Prostate gland (tissue), 2 donors: ENCODE results near the gene KLHL29. TPM values are rescaled to one million over a fixed set of nuclear protein-coding genes. Genes with fewer than 3 reads are reported as not detected.

ENCODE experiments used
- DNase-seq: peaks from one replicate; pipeline ENCODE4 v3.0.0-alpha.2; 2019; ENCODE audit warnings: low spot score
- H3K27ac ChIP-seq, 2 donors: fragments of 200-600 bp; sonication (generic); 2 replicates each; pipeline ENCODE4 v1.5.1; 2017 to 2019
- H3K27me3 ChIP-seq: fragments of 200-600 bp; sonication (generic); replicated peaks from 2 replicates; pipeline ENCODE4 v1.5.1; 2019; ENCODE audit not compliant: insufficient read depth
- H3K36me3 ChIP-seq, 2 donors: fragments of 200-600 bp; sonication (generic); 1 replicate in 1 of 2; 2 replicates in 1 of 2; pipeline versions ENCODE4 v1.5.1 to v1.8.1; 2017 to 2019
- H3K4me1 ChIP-seq: fragments of 200-600 bp; sonication (generic); replicated peaks from 2 replicates; pipeline ENCODE4 v1.5.1; 2019
- H3K4me3 ChIP-seq, 2 donors: fragments of 200-600 bp; sonication (generic); 2 replicates each; pipeline ENCODE4 v1.5.1; 2017 to 2019
- H3K9me3 ChIP-seq: fragments of 200-600 bp; sonication (generic); 2 replicates; pipeline ENCODE4 v1.5.1; 2017
- POLR2A ChIP-seq: fragments of 450-650 bp; IDR thresholded peaks from one replicate; pipeline ENCODE4 v1.6.1; 2016; ENCODE audit warnings: antibody characterized with exemption, mild to moderate bottlenecking
- POLR2AphosphoS5 ChIP-seq: sonication (generic); formaldehyde crosslinking; IDR thresholded peaks from one replicate; pipeline ENCODE4 v1.6.1; 2017; ENCODE audit warnings: antibody characterized with exemption
- WGBS: methylation state at CpG from one replicate; pipeline ENCODE4 v1.1.5; 2018; 5-methylcytosine and 5-hydroxymethylcytosine counted together
- intact Hi-C: fragments of 100-400 bp; cut with DNase I; formaldehyde crosslinking; loops from one replicate; pipeline ENCODE4 v1.14.2; 2022
- total RNA-seq, 2 donors: library from RNA; depleted of rRNA; stranded (reverse); fragments of >200 nt; gene quantifications; one replicate each; pipeline ENCODE4 v1.1.0, GENCODE V29; 2016
- TF ChIP-seq, protein P1 (sequence below), 4 experiments: fragments of 200-600 bp in 2 of 4; fragments of 450-650 bp in 2 of 4; sonication (generic) in 2 of 4; IDR thresholded peaks; 1 replicate in 3 of 4; 2 replicates in 1 of 4; pipeline ENCODE4 v1.5.1; 2016 to 2019; ENCODE audit warnings: antibody characterized with exemption in 4 of 4, mild to moderate bottlenecking in 2 of 4, moderate library complexity in 2 of 4

The KLHL29 gene
- total RNA-seq, 2 donors from 2014 or later: 23.3 to 24.8 TPM

DNA sequence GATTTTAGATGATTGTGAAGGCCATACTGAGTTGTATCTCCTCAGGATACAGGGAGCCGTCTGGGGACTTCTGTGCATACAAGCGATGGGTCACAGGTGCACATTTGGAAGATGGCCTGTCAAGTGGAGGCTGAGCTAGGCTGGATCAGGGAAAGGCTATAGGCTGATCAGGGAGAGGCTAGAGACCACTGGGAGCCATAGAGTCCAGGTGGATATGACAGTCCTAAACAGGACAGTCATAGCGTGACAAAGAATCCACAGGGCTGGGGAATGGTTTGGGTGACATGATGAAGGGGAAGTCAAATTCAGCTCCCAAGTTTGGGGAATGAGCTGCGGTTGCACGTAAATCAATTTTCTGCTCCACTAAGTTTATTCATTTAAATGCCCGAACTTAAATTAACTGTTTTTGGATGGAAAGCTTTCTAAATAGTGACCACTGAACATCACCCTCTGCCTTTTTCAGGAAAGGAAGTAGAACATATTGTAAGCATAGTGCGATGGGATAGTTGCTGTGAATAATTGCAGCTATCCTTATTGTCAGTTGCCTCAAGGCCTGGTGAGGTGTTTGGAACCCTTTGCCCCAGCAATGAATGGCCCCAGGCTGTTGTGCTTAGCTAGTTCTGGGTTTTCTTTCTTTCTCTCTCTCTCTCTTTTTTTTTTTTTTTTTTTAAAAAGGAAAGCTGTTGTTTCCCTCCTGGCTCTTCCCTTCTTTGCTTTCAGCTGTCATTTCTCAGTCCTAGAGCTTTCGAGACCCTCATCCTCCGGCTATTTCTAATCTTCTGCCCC, 50.5 kb downstream of the KLHL29 start:
- Histone ChIP-seq H3K27ac (no peak overlapping the region), H3K36me3 (no peaks in the 10 kb centered on the region), H3K9me3 (no peaks in the 10 kb centered on the region), H3K4me3 (no peak overlapping the region), H3K4me1 (no peaks in the 10 kb centered on the region), H3K27me3 (no peaks in the 10 kb centered on the region)
- TF ChIP-seq, protein P1, sequence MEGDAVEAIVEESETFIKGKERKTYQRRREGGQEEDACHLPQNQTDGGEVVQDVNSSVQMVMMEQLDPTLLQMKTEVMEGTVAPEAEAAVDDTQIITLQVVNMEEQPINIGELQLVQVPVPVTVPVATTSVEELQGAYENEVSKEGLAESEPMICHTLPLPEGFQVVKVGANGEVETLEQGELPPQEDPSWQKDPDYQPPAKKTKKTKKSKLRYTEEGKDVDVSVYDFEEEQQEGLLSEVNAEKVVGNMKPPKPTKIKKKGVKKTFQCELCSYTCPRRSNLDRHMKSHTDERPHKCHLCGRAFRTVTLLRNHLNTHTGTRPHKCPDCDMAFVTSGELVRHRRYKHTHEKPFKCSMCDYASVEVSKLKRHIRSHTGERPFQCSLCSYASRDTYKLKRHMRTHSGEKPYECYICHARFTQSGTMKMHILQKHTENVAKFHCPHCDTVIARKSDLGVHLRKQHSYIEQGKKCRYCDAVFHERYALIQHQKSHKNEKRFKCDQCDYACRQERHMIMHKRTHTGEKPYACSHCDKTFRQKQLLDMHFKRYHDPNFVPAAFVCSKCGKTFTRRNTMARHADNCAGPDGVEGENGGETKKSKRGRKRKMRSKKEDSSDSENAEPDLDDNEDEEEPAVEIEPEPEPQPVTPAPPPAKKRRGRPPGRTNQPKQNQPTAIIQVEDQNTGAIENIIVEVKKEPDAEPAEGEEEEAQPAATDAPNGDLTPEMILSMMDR (IDR thresholded peaks at IDR 0.05): no peak
- no peak for TF ChIP-seq POLR2A
- TF ChIP-seq POLR2AphosphoS5: no peak
- DNase-seq: no peak
- intact Hi-C loops: no loop called here
- WGBS: 91% methylated on average over 9 of the region's 9 CpGs

DNA sequence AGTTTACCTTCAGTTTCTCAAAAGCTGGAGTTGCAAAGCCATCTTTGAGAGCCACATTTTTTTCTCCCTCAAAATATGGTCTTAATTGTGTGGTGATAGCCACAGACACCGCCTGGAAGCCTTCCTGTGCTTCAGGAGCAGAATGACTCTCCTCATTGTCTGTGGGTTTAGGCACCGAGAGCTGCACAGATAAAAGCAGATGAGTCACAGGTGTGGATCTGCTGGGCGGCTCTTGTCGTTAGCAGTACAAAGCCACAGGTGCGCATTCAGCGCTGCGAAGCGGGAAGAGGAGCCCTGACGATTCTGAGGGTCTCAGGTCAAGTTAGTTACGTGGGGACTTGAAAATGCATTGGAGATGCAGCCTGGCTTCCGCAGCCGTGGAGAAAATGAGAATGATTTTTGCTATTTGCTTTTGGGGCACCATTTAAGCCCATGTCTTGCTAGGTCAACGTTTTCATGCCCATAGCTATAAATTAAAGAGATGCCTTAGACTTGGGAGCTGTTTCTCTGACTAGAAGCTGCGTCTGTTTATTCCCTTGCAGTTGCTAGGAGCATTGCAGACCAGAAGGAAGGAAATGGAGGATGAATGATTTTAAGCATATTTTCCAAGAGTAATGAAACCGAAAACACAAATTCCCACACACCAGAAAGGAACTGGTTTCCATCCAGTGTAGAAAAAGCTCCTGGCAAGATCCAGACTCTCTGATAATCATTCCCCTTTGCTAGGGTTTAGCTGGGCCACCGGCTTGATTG, 51.5 kb downstream of the KLHL29 start:
- H3K4me3 ChIP-seq: no peak overlapping the region
- no peaks in the 10 kb centered on the region for H3K9me3 ChIP-seq
- 79% methylated on average over 16 of the region's 16 CpGs for WGBS
- intact Hi-C loops: no loop called here
- no peak overlapping the region for H3K27ac ChIP-seq
- H3K4me1 ChIP-seq: no peaks in the 10 kb centered on the region
- H3K27me3 ChIP-seq: no peaks in the 10 kb centered on the region
- DNase-seq: no peak
- H3K36me3 ChIP-seq: no peaks in the 10 kb centered on the region
- TF ChIP-seq, protein P1 (IDR thresholded peaks at IDR 0.05): no peak
- TF ChIP-seq POLR2A: no peak
- no peak for TF ChIP-seq POLR2AphosphoS5

DNA sequence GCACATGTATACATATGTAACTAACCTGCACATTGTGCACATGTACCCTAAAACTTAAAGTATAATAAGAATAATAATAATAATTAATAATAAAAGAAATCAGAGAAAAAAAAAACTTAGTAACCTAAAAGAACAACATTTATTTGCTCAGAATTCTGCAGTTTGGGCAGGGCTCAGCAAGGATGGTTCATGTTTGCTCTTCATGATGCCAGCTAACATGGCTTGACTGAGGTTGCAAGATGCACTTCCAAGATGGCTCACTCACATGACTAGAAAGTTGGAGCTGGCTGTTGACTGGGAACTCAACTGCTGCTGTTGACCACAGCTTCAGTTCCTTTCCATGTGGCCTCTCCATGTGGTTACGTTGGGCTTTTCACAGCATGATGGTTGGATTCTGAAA, 56.4 kb downstream of the KLHL29 start:
- intact Hi-C loops: no loop called here
- Histone ChIP-seq H3K27ac (no peak overlapping the region), H3K9me3 (no peaks in the 10 kb centered on the region), H3K4me3 (no peak overlapping the region), H3K36me3 (no peaks in the 10 kb centered on the region), H3K27me3 (no peaks in the 10 kb centered on the region), H3K4me1 (no peaks in the 10 kb centered on the region)
- DNase-seq: no peak
- TF ChIP-seq POLR2A (no peak), POLR2AphosphoS5 (no peak)
- TF ChIP-seq, protein P1 (IDR thresholded peaks at IDR 0.05): no peak
- 90% methylated on average over 1 of the region's 1 CpG for WGBS

DNA sequence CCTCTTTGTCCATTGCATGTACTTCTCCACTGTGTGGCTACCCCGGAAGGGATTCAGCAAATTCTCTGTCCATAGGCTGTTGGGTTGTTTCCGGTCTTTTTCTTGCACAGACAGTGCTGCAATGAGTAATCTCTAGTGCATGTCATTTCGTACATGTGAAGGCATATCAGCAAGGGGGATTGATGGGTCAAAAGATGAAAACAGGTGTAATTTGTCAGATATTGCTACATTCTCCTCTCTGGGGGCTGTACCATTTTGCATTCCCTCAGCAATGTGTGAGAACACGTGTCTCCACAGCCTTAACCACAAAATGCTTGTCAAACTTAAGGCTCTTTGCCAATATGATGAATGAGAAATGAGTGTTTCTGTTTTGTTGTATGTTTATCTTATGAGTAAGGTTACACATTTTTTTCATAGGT, 60.5 kb downstream of the KLHL29 start:
- no peak for DNase-seq
- intact Hi-C loops: no loop called here
- no peaks in the 10 kb centered on the region for H3K9me3 ChIP-seq
- H3K4me1 ChIP-seq: no peaks in the 10 kb centered on the region
- 81% methylated on average over 4 of the region's 4 CpGs for WGBS
- no peak overlapping the region for H3K27ac ChIP-seq
- H3K27me3 ChIP-seq: no peaks in the 10 kb centered on the region
- no peak overlapping the region for H3K4me3 ChIP-seq
- H3K36me3 ChIP-seq: no peaks in the 10 kb centered on the region
- no peak for TF ChIP-seq POLR2AphosphoS5
- TF ChIP-seq, protein P1 (IDR thresholded peaks at IDR 0.05): no peak
- TF ChIP-seq POLR2A: no peak
